Testis (tissue), 2 donors: ENCODE measurements around the gene ORC2.

Experiments used
- CTCF ChIP-seq, 3 experiments: fragments of 450-650 bp in 2 of 3; fragments of 200-600 bp in 1 of 3; sonication (generic) in 1 of 3; IDR thresholded peaks; one replicate each; pipeline ENCODE4 v1.5.1; 2016 to 2019; ENCODE audit warnings: antibody characterized with exemption in 3 of 3, mild to moderate bottlenecking in 2 of 3, moderate library complexity in 1 of 3
- POLR2A ChIP-seq: fragments of 450-650 bp; IDR thresholded peaks from one replicate; pipeline ENCODE4 v1.6.1; 2017; ENCODE audit warnings: antibody characterized with exemption, mild to moderate bottlenecking, moderate library complexity

GRCh38 chr2:200950378-200950777 is 13.1 kb downstream of the ORC2 start:
- no peak for TF ChIP-seq POLR2A
- no peak for TF ChIP-seq CTCF (IDR thresholded peaks at IDR 0.05)
